SH-SY5Y (cell line): ENCODE data around the gene IL17D.

ENCODE experiments used
- GATA2 ChIP-seq: IDR thresholded peaks from 2 replicates; pipeline ENCODE4 v1.6.1; 2011; ENCODE audit warnings: mild to moderate bottlenecking, low read depth, low read length
- GATA3 ChIP-seq: IDR thresholded peaks from 2 replicates; pipeline ENCODE4 v1.6.1; 2011; ENCODE audit warnings: low read depth, mild to moderate bottlenecking, low read length, moderate library complexity

- no peak for TF ChIP-seq GATA2
- no peak for TF ChIP-seq GATA3
Observed at GRCh38 chr13:20769834-20770233, 66.3 kb downstream of the IL17D start.
